22Rv1 (cell line): ENCODE results near the gene FHAD1.

ENCODE experiments used
- CTCF ChIP-seq: fragments of 450-650 bp; IDR thresholded peaks from 2 replicates; pipeline ENCODE4 v1.5.1; 2017; ENCODE audit warnings: mild to moderate bottlenecking
- ZFX ChIP-seq: fragments of 450-650 bp; IDR thresholded peaks from 2 replicates; pipeline ENCODE4 v1.6.1; 2017; ENCODE audit warnings: antibody characterized with exemption, borderline replicate concordance

- no peak for TF ChIP-seq CTCF
- TF ChIP-seq ZFX: no peak
These were observed 34.1 kb upstream of the FHAD1 start for GRCh38 chr1:15212954-15213291.
